ENCODE measurements around the gene RAB3IP. TPM values are rescaled to one million over a fixed set of nuclear protein-coding genes. Genes with fewer than 3 reads are reported as not detected.

Gene RAB3IP
- total and polyA plus RNA-seq, 2 of the 4 experiments (the other 2 are of a cell fraction), result 1.5 to 2.7 TPM

GRCh38 chr12:69703146-69703642 lies 35.5 kb upstream of the RAB3IP start:
- Histone ChIP-seq H3K27me3 (ENCODE audit: control insufficient read depth, insufficient read depth, low read length) (no peaks in the 10 kb centered on the region; the same call in 1 of the 2 replicates), H2BK120ac (ENCODE audit: low read depth, low read length) (no peak overlapping the region), H3K4me3 (ENCODE audit: insufficient read depth, low read depth, low read length) (no peak overlapping the region), H3K9me3 (ENCODE audit: control insufficient read depth, insufficient read depth, low read length) (no peaks in the 10 kb centered on the region), H2BK20ac (ENCODE audit: low read depth, low read length) (no peak overlapping the region), H2AFZ (replicated peaks; ENCODE audit: low read length, poor library complexity) (no peak overlapping the region), H3K4me2 (ENCODE audit: low read depth, low read length) (no peak overlapping the region), H3K18ac (ENCODE audit: low read depth, low read length) (no peak overlapping the region), H2BK15ac (ENCODE audit: low read depth, low read length) (no peak overlapping the region), H3K56ac (ENCODE audit: extremely low read depth, insufficient read depth, low read length) (no peak overlapping the region), H2AK5ac (ENCODE audit: low read depth, low read length) (no peak overlapping the region), H3K4ac (ENCODE audit: low read depth, low read length) (no peak overlapping the region), H3K9ac (ENCODE audit: low read depth, low read length) (no peak overlapping the region), H4K20me1 (ENCODE audit: insufficient read depth, low read length) (no peaks in the 10 kb centered on the region), H3K79me1 (ENCODE audit: low read depth in 1 of 2, low read length in 2 of 2) (no peaks in the 10 kb centered on the region), H3K36me3 (ENCODE audit: control insufficient read depth, insufficient read depth, low read length) (no peaks in the 10 kb centered on the region), H3K9me1 (ENCODE audit: insufficient read depth, low read length) (no peaks in the 10 kb centered on the region), H2AK9ac (replicated peaks; ENCODE audit: low read depth, low read length, poor library complexity) (no peak overlapping the region), H2BK5ac (ENCODE audit: low read depth, low read length, poor library complexity, severe bottlenecking) (no peak overlapping the region), H3K14ac (replicated peaks; ENCODE audit: low read depth, low read length) (no peak overlapping the region), H3K23ac (ENCODE audit: low read depth, low read length) (no peak overlapping the region), H3K4me1 (ENCODE audit: control insufficient read depth, insufficient read depth, low read length) (no peaks in the 10 kb centered on the region), H3K27ac (ENCODE audit: insufficient read depth, low read length) (no peak overlapping the region), H4K8ac (ENCODE audit: low read depth in 2 of 2, low read length in 2 of 2) (no peak overlapping the region), H4K91ac (ENCODE audit: insufficient read depth, low read depth, low read length) (no peak overlapping the region), H4K5ac (ENCODE audit: low read depth, low read length) (no peak overlapping the region)
- BruUV-seq (replicated peaks), result no TSS peak
- TF ChIP-seq BHLHE40 (IDR thresholded peaks at IDR 0.05; ENCODE audit: low read depth, low read length) (no peak), MXI1 (IDR thresholded peaks at IDR 0.05; ENCODE audit: borderline replicate concordance, low read depth, low read length) (no peak), FOS (IDR thresholded peaks at IDR 0.05; ENCODE audit: low read depth, low read length) (no peak), CHD1 (IDR thresholded peaks at IDR 0.05; ENCODE audit: low read depth, low read length) (no peak), MAZ (IDR thresholded peaks at IDR 0.05; ENCODE audit: borderline replicate concordance, low read depth, low read length) (no peak), RCOR1 (IDR thresholded peaks at IDR 0.05; ENCODE audit: insufficient replicate concordance, low read length) (no peak), CEBPB (IDR thresholded peaks at IDR 0.05; ENCODE audit: low read depth, low read length) (no peak)
- DNase-seq, result no peak
- no CpG with 5 or more reads among the region's 1 CpG for WGBS, 2 experiments (ENCODE audit: extremely low coverage in 2 of 2, insufficient read length in 1 of 2)
- ChIA-PET CTCF (no interaction called here), POLR2A (ENCODE audit: unreplicated experiment) (no interaction called here)
- intact Hi-C loops (cut with micrococcal nuclease), result no loop called here
- ATAC-seq (ENCODE audit: low read depth), result no peak
- dilution Hi-C loops (cut with HindIII; ENCODE audit: low sequenced_read_pairs, unreplicated experiment), result no loop called here
- in situ Hi-C loops (cut with MboI; ENCODE audit: low sequenced_read_pairs), result no loop called here
